Colonic mucosa (tissue), 4 donors: ENCODE data around the gene TAF3. TPM values are rescaled to one million over a fixed set of nuclear protein-coding genes. Genes with fewer than 3 reads are reported as not detected.

Experiments
- DNase-seq: peaks from one replicate; pipeline ENCODE4 v3.0.0-alpha.2; 2020
- H3K27ac ChIP-seq: fragments of 200-600 bp; one replicate; pipeline ENCODE4 v1.8.0; 2021
- H3K27me3 ChIP-seq: fragments of 200-600 bp; one replicate; pipeline ENCODE4 v1.8.0; 2021
- H3K36me3 ChIP-seq: fragments of 200-600 bp; one replicate; pipeline ENCODE4 v1.8.0; 2021
- H3K4me1 ChIP-seq: fragments of 200-600 bp; one replicate; pipeline ENCODE4 v1.8.0; 2021; ENCODE audit warnings: mild to moderate bottlenecking
- H3K4me3 ChIP-seq: fragments of 200-600 bp; one replicate; pipeline ENCODE4 v1.8.0; 2021
- H3K9ac ChIP-seq, 2 donors: one replicate each; pipeline ENCODE4 v1.7.0; 2013; ENCODE audit warnings: control low read depth in 2 of 2, low read depth in 2 of 2, low read length in 2 of 2
- H3K9me3 ChIP-seq: fragments of 200-600 bp; one replicate; pipeline ENCODE4 v1.8.0; 2021
- CTCF ChIP-seq: fragments of 200-600 bp; IDR thresholded peaks from one replicate; pipeline ENCODE4 v1.8.0; 2022; ENCODE audit warnings: antibody characterized with exemption, mild to moderate bottlenecking
- intact Hi-C: fragments of 100-400 bp; cut with DNase I; formaldehyde crosslinking; loops from one replicate; pipeline ENCODE4 v1.14.1; 2022
- total RNA-seq, 2 donors: library from RNA; stranded (reverse); fragmentation: NEBNext Ultra II Directional in 1 of 2; extraction: Animal tissue kit (Norgen Biotek cat#: 25700) in 1 of 2; gene quantifications; one replicate each; pipeline ENCODE4 v1.2.1, GENCODE V29; 2021
- donor health status: healthy.
- donor health status: DM: no; HTN: no; CAD: no.
- donor health status: DM: no; HTN: no; CAD: no.

The TAF3 gene
- total RNA-seq, 2 donors from 2014 or later = 4.4 to 6.3 TPM

GRCh38 chr10:8063128-8063908 is 245.0 kb downstream of the TAF3 start:
- no peak overlapping the region for H3K27ac ChIP-seq
- DNase-seq = no peak
- no peaks in the 10 kb centered on the region for H3K4me1 ChIP-seq
- H3K9ac ChIP-seq = no peak overlapping the region
- H3K27me3 ChIP-seq = peaks cover 20% of the 10 kb centered on the region
- H3K9me3 ChIP-seq = no peaks in the 10 kb centered on the region
- intact Hi-C loops = no loop called here
- H3K4me3 ChIP-seq = no peak overlapping the region
- no peak for TF ChIP-seq CTCF
- H3K36me3 ChIP-seq = no peaks in the 10 kb centered on the region

DNA sequence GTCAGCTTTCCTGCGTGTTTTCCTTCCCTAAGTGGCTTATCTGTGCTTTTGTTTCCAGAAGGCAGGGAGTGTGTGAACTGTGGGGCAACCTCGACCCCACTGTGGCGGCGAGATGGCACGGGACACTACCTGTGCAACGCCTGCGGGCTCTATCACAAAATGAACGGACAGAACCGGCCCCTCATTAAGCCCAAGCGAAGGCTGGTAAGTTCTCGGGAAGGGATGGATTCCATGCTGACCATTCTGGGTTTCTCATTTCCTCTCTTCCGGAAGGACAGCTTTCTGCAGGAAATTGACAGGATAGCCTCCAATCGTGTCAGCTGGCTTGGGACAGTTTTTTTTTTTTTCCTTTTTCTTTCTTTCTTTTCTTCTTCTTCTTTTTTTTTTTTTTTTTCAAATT is 245.6 kb downstream of the TAF3 start:
- H3K27me3 ChIP-seq = peaks cover 15% of the 10 kb centered on the region
- H3K9ac ChIP-seq = no peak overlapping the region

GRCh38 chr10:8064436-8064835 is 246.1 kb downstream of the TAF3 start:
- H3K9me3 ChIP-seq = no peaks in the 10 kb centered on the region
- H3K27ac ChIP-seq = no peak overlapping the region
- H3K27me3 ChIP-seq = peaks cover 15% of the 10 kb centered on the region
- DNase-seq = no peak
- H3K36me3 ChIP-seq = no peaks in the 10 kb centered on the region
- no peak overlapping the region for H3K4me3 ChIP-seq
- no peak for TF ChIP-seq CTCF
- intact Hi-C loops = no loop called here
- H3K9ac ChIP-seq = no peak overlapping the region
- no peaks in the 10 kb centered on the region for H3K4me1 ChIP-seq

More for the DNA sequence above, 245.6 kb downstream of the TAF3 start:
- Histone ChIP-seq H3K27ac (no peak overlapping the region), H3K4me3 (no peak overlapping the region), H3K36me3 (no peaks in the 10 kb centered on the region), H3K4me1 (no peaks in the 10 kb centered on the region), H3K9me3 (no peaks in the 10 kb centered on the region)
- no peak for DNase-seq
- no peak for TF ChIP-seq CTCF
- intact Hi-C loops = no loop called here

GRCh38 chr10:8065651-8066050 is 247.3 kb downstream of the TAF3 start:
- peaks cover 15% of the 10 kb centered on the region for H3K27me3 ChIP-seq
- intact Hi-C loops = no loop called here
- no peaks in the 10 kb centered on the region for H3K36me3 ChIP-seq
- H3K4me1 ChIP-seq = no peaks in the 10 kb centered on the region
- H3K9me3 ChIP-seq = no peaks in the 10 kb centered on the region
- H3K9ac ChIP-seq = no peak overlapping the region
- no peak for DNase-seq
- TF ChIP-seq CTCF = no peak
- H3K4me3 ChIP-seq = no peak overlapping the region
- no peak overlapping the region for H3K27ac ChIP-seq

DNA sequence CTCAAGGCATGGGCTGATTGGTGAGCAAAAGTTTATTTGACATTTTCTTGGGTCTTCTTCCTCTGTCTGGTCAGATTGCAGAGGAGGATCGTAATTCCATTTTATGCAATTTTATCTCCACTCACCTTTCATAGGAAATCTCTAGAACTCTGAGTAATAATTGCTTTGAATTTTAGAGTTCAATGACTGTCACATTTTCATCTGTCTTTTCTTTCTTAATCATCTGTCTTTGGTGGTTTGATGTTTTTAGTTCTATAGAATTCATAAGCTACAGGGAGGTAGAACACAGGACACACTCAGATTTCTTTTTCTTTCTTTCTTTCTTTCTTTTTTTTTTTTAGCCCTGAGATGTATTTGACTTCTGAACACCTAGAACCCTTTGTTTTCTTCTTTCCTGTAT is 247.8 kb downstream of the TAF3 start:
- peaks cover 15% of the 10 kb centered on the region for H3K27me3 ChIP-seq

More for the DNA sequence above, 247.8 kb downstream of the TAF3 start:
- intact Hi-C loops = no loop called here
- Histone ChIP-seq H3K27ac (no peak overlapping the region), H3K9me3 (no peaks in the 10 kb centered on the region), H3K4me3 (no peak overlapping the region), H3K36me3 (no peaks in the 10 kb centered on the region), H3K9ac (no peak overlapping the region), H3K4me1 (no peaks in the 10 kb centered on the region)
- no peak for TF ChIP-seq CTCF
- no peak for DNase-seq

Other genes with a start within 250 kb of the TAF3 start
- 10 to 100 TPM in 1 of 2 donors, 1 to 10 TPM in 1; 2.2 to 15.6 TPM for gene ITIH5, start 151.5 kb upstream of the TAF3 start, total RNA-seq
- 1 to 10 TPM in 1 of 2 donors, not detected in 1; 1.6 TPM for gene ITIH2, start 115.2 kb upstream of the TAF3 start, total RNA-seq
- 10 to 100 TPM; 10.9 to 11.6 TPM for gene KIN, start 30.5 kb upstream of the TAF3 start, total RNA-seq
- 100 to 1,000 TPM; 444 to 610 TPM for gene ATP5F1C, start 30.3 kb upstream of the TAF3 start, total RNA-seq
- under 1 TPM; 0.48 to 0.54 TPM for gene GATA3, start 236.2 kb downstream of the TAF3 start, total RNA-seq